ENCODE measurements around the gene RPS18. TPM values are rescaled to one million over a fixed set of nuclear protein-coding genes. Genes with fewer than 3 reads are reported as not detected.

Gene RPS18
- total and polyA plus RNA-seq, 8 donors: 1,052 to 3,510 (median 2,017) TPM

DNA sequence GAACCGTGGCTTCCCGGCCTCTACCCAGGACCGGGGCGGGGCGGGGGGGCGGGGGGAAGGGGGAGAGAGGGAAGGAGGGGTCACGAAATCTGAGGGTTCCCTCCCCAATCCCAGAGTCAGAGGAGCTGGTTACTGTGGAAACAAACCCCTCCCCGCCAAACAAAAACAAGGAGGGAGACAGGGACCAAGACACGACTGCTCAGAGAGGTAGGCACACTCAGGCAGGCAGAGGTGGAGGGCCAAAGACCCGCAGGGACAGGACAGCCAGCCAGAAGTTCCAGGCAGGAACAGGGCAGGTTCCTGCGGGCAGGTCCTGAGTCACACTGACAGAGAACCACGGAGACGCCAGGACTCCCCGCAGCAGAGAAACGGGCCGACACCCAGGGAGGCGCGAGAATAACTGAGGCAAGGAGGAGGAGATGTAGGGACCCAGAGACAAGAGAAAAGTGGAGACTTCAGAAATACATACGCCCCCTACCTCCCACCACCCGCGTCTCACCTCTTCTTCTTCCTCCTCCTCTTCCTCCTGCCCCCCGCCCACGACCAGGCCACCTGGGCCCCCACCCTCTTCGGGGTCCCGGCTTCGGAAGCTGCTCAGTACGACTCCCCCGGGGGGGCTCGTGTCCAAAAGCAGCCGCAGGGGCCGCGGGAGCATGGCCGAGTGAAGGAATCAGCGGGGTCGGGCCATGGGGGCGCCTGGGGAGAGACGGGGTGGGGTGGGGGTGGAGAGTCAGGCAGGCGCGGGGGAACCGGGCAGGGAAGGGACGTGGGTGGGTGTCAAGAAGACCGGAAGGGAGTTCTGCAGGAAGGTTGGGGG is 26.3 kb downstream of the RPS18 start:
- WGBS, 2 donors: 0 to 1% methylated on average over 39 to 42 of the region's 42 CpGs
- FAIRE-seq: no peak
- intact Hi-C loops (cut with DNase I): no loop called here
- peak; percentile 28 to 50 (median 36) for ATAC-seq
- TF ChIP-seq, protein P1, sequence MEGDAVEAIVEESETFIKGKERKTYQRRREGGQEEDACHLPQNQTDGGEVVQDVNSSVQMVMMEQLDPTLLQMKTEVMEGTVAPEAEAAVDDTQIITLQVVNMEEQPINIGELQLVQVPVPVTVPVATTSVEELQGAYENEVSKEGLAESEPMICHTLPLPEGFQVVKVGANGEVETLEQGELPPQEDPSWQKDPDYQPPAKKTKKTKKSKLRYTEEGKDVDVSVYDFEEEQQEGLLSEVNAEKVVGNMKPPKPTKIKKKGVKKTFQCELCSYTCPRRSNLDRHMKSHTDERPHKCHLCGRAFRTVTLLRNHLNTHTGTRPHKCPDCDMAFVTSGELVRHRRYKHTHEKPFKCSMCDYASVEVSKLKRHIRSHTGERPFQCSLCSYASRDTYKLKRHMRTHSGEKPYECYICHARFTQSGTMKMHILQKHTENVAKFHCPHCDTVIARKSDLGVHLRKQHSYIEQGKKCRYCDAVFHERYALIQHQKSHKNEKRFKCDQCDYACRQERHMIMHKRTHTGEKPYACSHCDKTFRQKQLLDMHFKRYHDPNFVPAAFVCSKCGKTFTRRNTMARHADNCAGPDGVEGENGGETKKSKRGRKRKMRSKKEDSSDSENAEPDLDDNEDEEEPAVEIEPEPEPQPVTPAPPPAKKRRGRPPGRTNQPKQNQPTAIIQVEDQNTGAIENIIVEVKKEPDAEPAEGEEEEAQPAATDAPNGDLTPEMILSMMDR (IDR thresholded peaks at IDR 0.05): no peak
- H3K9me3 ChIP-seq: no peaks in the 10 kb centered on the region
- H3K27me3 ChIP-seq: no peaks in the 10 kb centered on the region
- H3K27ac ChIP-seq: peak overlapping the region; percentile 89 to 94 (median 92)
- H3K4me1 ChIP-seq: peaks cover 0 to 11% (median 5%) of the 10 kb centered on the region in 3 donors
- H3K4me3 ChIP-seq: peak overlapping the region; percentile 68 to 93 (median 88)
- peak; percentile 60 to 82 (median 68) for DNase-seq
- H3K36me3 ChIP-seq: no peaks in the 10 kb centered on the region

DNA sequence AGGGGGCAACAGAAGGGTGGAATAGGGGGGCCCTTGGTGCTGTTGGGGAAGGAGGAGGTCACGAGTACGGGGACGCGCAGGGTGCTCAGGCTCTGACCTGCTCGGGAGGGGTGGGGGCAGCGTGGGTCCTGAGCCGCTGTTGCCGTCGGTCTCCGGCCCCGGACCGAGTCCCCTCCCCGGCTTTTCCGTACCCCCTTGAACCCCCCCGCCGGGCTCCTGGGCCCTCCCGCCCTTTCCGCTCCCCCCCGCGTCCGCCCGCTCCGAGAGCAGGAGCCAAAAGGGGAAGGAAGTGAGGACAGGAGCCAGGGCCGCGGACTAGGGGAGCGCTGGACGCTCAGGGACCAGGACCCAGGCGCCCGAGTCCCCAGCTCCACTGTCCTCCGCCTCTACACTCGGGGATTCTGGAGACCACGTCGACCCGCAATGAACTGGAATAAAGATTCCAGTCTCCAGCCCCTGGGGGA is 26.9 kb downstream of the RPS18 start, which contains the start of gene RGL2:
TSS of gene RGL2 (minus strand) at position 170 of the 464 bp plus-strand sequence. CDS start 332 bp downstream, outside the sequence.
- H3K36me3 ChIP-seq: peaks cover 0 to 2% (median 0%) of the 10 kb centered on the region in 3 donors
- no peak for FAIRE-seq
- H3K27ac ChIP-seq: peak within 1 kb of the TSS; percentile 89 to 94 (median 92)
- intact Hi-C loops (cut with DNase I): no loop called here
- 0 to 1% methylated on average over 24 to 34 of the region's 34 CpGs for WGBS, 2 donors
- H3K27me3 ChIP-seq: no peaks in the 10 kb centered on the region
- TF ChIP-seq, protein P1 (IDR thresholded peaks at IDR 0.05): no peak
- H3K9me3 ChIP-seq: no peaks in the 10 kb centered on the region
- H3K4me3 ChIP-seq: peak within 1 kb of the TSS; percentile 68 to 93 (median 88)
- peak; percentile 72 to 92 (median 86) for DNase-seq
- peak; percentile 72 to 80 (median 75) for ATAC-seq
- peaks cover 0 to 11% (median 5%) of the 10 kb centered on the region in 3 donors for H3K4me1 ChIP-seq

DNA sequence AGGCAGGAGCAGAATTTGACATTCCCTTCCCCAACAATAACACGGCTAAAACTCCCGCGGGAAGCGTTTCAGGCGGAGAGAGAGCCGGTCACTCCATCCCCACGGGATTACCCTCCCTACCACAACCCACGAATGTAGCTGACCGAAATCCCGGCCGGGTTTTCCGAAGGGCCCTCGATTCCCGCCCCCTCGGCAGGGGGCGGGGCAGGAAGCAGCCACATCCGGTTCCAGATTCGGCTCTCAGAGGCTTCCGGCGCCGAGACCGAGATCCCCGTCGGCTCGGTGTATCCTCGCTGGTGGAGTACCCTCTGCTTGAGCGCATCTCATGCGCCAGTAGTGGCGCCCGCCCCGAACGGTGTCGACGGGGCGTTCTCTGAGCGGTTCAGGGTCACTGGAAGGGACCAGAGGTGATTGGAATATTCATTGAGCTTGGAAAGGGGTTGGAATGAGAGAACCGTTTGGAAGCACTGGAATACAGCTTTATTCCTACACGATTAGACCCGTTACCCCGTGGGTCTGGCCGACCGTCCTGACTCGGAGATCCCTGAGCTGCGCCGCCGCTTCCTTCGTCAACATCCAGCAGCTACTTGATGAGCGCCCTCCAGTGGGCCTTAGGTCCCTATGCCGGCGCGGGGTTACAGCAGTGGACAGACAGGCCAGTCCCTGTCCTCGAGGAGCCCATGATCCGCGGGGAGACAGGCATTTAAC is 27.5 kb downstream of the RPS18 start:
- Histone ChIP-seq H3K9me3 (no peaks in the 10 kb centered on the region), H3K4me3 (peak overlapping the region; percentile 68 to 93 (median 88)), H3K27me3 (no peaks in the 10 kb centered on the region), H3K27ac (peak overlapping the region; percentile 89 to 94 (median 92)), H3K4me1 (peaks cover 0 to 11% (median 5%) of the 10 kb centered on the region in 3 donors), H3K36me3 (peaks cover 0 to 8% (median 0%) of the 10 kb centered on the region in 3 donors)
- TF ChIP-seq, protein P1 (IDR thresholded peaks at IDR 0.05): peak; percentile 23 to 72 (median 58)
- DNase-seq: peak; percentile 88 to 95 (median 90)
- WGBS, 2 donors: 0 to 1% methylated on average over 54 of the region's 54 CpGs
- FAIRE-seq: no peak
- ATAC-seq: peak; percentile 80 to 86 (median 82)
- intact Hi-C loops (cut with DNase I): no loop called here

DNA sequence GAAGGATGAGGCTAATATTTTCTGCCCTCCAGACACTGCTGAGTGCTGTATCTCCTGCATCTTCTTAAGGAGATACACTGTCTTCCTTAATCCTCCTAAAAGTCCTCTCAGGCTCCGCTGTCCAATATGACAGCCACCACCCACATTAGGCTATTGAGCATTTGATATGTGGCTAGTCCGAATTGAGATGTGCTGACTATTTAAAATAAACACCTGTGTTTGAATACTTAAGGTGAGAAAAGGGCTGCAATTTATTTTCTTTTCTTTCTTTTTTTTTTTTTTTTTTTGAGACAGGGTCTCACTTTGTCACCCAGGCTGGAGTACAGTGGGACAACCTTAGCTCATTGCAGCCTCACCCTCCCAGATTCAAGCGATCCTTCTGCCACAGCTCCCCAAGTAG is 30.0 kb downstream of the RPS18 start:
- Histone ChIP-seq H3K27ac (no peak overlapping the region), H3K4me1 (peaks cover 0 to 11% (median 5%) of the 10 kb centered on the region in 3 donors), H3K36me3 (peaks cover 0 to 9% (median 0%) of the 10 kb centered on the region in 3 donors), H3K9me3 (no peaks in the 10 kb centered on the region), H3K4me3 (no peak overlapping the region), H3K27me3 (no peaks in the 10 kb centered on the region)
- DNase-seq: no peak
- ATAC-seq: no peak
- intact Hi-C loops (cut with DNase I): no loop called here
- WGBS, 2 donors: 85% methylated on average over 3 of the region's 3 CpGs
- TF ChIP-seq, protein P1 (IDR thresholded peaks at IDR 0.05): no peak
- no peak for FAIRE-seq
